Measurements from ENCODE around the gene FHIT.

GRCh38 chr3:59800481-59800880, 1450.8 kb downstream of the FHIT start:
- no peak for TF ChIP-seq CTCF (IDR thresholded peaks at IDR 0.05)
- TF ChIP-seq EZH2phosphoT487 (IDR thresholded peaks at IDR 0.05; ENCODE audit: borderline replicate concordance, low read depth) = no peak
- TF ChIP-seq NRF1 (IDR thresholded peaks at IDR 0.05; ENCODE audit: low read depth, low read length) = no peak
- no peak for TF ChIP-seq GABPA (IDR thresholded peaks at IDR 0.05; ENCODE audit: low read depth)
